COLO668 (cell line): Measurements from ENCODE around the gene CDCA5.

Experiments used
- DNase-seq: peaks from one replicate; lab custom pipeline; 2025; ENCODE audit not compliant: unreplicated experiment; lab: John Stamatoyannopoulos, UW

Gene CDCA5

GRCh38 chr11:65107751-65108468 is 24.1 kb upstream of the CDCA5 start:
- DNase-seq: no peak

GRCh38 chr11:65107078-65107477 is 23.2 kb upstream of the CDCA5 start:
- DNase-seq: no peak

- DNase-seq: no peak
Measured at GRCh38 chr11:65104628-65105027, 20.8 kb upstream of the CDCA5 start.

- DNase-seq: no peak
Measured at GRCh38 chr11:65103476-65103875, 19.6 kb upstream of the CDCA5 start.

GRCh38 chr11:65102142-65103095 is 18.6 kb upstream of the CDCA5 start:
- no peak for DNase-seq

- no peak for DNase-seq
Measured at GRCh38 chr11:65100674-65101350, 17.0 kb upstream of the CDCA5 start.

DNA sequence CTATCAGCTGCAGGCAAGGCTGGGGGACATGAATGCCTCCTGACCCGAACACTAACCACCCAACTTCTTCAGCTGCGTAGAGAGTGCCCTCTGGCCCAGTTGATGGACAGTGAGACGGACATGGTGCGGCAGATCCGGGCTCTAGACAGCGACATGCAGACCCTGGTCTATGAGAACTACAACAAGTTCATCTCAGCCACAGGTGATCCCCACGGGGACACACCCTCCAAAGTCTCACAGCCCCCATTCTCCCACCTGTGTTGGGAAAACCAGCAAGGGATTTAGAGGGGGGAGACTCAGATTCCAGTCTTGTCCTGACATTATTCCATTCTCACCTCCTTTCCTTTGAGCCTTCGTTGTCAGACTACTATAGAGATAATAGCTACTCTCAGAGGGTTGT is 13.1 kb upstream of the CDCA5 start:
- DNase-seq: no peak

GRCh38 chr11:65095974-65096806 is 12.3 kb upstream of the CDCA5 start, which contains the start of gene VPS51:
Gene VPS51 (plus strand): TSS chr11:65096214. CDS start chr11:65096251, 37 bp downstream.
- DNase-seq: peak; percentile 93

GRCh38 chr11:65095427-65095826 is 11.6 kb upstream of the CDCA5 start:
- no peak for DNase-seq

GRCh38 chr11:65090628-65091027 is 6.8 kb upstream of the CDCA5 start:
- DNase-seq: no peak

GRCh38 chr11:65089621-65090020 is 5.8 kb upstream of the CDCA5 start:
- no peak for DNase-seq

DNA sequence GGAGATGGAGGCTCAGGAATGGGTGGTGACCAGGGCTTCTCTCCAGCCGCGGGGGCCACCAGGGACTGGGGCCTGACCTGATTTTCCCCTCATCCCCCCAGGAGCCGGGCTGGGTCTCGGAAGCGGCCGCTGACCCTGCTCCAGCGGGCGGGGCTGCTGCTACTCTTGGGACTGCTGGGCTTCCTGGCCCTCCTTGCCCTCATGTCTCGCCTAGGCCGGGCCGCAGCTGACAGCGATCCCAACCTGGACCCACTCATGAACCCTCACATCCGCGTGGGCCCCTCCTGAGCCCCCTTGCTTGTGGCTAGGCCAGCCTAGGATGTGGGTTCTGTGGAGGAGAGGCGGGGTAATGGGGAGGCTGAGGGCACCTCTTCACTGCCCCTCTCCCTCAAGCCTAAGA is 4.0 kb upstream of the CDCA5 start:
- no peak for DNase-seq

DNA sequence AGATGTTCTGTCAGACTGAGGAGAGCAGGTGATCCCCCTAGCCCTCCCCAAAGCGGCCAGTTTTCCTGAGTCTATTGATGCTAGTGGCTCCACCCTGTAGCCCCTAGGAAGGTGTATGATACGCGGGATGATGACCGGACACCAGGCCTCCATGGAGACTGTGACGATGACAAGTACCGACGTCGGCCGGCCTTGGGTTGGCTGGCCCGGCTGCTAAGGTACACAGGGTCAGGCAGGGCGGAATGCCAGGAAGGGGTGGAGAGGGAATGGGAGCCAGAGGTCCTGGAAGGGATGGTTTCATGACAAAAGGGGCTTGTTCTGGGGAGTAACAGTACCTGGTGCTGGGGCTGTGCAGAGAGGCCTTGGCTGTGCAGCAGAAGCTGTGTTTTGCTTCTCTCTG is 3.4 kb upstream of the CDCA5 start:
- DNase-seq: no peak

DNA sequence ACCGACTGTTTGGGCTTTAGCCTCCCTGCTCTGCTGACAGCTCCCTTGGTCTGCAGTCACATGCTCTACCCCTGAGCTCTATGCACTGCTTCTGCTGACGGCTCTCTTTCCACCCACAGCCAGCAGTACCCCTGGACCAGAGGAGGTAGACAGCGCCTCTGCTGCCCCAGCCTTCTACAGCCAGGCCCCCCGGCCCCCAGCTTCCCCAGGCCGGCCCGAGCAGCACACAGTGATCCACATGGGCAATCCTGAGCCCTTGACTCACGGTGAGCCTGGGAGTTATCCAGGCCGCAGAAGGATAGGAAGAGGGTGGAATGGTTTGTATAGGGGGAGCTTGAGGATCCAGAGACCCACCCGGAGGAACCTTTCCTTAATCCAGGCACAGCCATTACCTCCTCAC is 3.0 kb upstream of the CDCA5 start:
- no peak for DNase-seq

DNA sequence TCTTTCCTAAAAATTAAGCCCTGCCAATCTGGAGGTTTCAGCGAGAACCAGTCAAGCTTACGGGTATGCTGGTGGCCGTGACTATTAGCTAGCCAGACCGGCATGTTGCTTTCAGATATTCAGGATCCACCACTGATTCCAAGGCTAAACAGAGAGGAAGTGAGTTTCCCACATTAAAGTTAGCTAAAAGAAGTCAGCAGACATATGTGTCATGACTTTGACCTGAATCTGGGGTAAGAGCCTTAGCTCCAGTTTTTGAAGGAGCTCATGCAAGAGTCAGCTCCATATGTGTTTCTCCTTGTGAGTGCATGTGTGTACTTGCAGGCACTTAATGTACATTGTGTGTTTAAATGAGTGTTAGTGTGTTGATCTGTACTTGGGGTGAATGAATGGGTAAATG is 1.6 kb upstream of the CDCA5 start:
- no peak for DNase-seq

DNA sequence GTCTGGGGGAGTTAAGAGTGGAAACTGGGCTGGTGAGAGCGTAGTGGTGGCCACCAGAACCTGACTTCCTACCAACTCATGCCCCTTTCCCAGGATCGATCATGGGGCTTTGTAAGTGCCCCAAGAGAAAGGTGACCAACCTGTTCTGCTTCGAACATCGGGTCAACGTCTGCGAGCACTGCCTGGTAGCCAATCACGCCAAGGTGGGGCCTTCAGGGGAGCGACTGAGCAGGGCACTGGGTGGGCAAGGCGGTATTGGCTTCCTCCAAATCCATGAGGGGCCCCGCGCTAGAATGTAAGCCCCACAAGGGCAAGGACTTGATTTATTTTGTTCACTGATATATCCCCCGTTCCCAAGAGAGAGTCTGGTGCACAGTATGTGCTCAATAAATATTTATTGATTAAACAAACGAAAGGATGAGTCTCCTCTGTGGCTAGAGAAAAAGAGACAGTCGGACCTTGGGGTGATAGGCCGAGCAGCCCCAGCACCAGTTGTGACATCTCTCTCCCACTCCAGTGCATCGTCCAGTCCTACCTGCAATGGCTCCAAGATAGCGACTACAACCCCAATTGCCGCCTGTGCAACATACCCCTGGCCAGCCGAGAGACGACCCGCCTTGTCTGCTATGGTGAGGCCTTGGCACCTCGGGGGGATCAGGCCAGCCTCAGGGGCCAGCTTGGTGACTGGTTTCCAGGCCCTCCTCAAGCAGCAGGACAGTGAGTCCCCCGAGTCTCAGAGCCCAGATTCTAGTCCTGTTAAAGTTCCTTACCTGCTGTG is 947 bp upstream of the CDCA5 start:
- no peak for DNase-seq

GRCh38 chr11:65083134-65083833 is 556 bp downstream of the CDCA5 start:
- no peak for DNase-seq

GRCh38 chr11:65078786-65079342 is 5.0 kb downstream of the CDCA5 start:
- DNase-seq: no peak

- DNase-seq: peak; percentile 65
Measured at GRCh38 chr11:65078151-65078550, 5.7 kb downstream of the CDCA5 start.
